Measurements from ENCODE around the gene NUDT19. TPM values are rescaled to one million over a fixed set of nuclear protein-coding genes. Genes with fewer than 3 reads are reported as not detected.

The NUDT19 gene
- total and polyA plus RNA-seq, 4 donors = 4.6 to 9.2 (median 6.6) TPM

DNA sequence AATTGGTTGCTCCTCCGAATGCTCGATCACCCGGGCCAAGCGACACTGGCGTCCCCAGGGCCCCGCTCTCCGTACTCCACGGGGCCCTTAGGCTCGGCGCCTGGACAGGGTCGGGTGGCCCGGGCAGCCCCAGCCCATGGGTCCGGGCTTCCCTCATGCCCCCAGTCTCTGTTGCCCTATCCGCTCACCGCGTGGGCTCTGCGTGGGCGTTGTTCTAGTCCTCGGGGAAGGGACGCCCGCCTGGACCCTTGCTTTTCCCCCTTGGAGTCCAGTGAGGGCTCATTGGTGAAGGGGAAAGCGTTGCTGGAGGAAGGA, 29.3 kb downstream of the NUDT19 start:
- Histone ChIP-seq H3K9ac (ENCODE audit: low read depth in 1 of 2, low read length in 2 of 2) (no peak overlapping the region), H3K36me3 (ENCODE audit: control insufficient read depth in 4 of 4, insufficient read depth in 3 of 4, low read depth in 1 of 4, low read length in 3 of 4) (no peaks in the 10 kb centered on the region)
- no peak for DNase-seq (ENCODE audit: low spot score)

DNA sequence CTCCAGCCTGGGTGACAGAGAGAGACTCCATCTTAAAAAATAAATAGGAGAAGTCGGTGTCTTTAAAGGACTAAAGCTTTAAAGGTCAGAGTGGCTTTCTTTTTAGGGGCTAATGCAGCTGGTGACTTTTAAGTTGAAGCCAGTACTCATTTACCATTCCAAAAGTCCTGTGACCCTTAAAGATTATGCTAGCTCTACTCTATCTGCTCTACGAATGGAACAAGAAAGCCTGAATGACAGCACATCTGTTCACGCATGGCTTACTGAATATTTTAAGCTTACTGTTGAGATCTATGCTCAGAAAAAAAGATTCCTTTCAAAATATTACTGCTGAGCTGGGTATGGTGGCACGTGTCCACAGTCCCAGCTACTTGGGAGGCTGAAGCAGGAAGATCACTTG, 44.3 kb downstream of the NUDT19 start:
- no peak overlapping the region for H3K9ac ChIP-seq (ENCODE audit: low read depth in 1 of 2, low read length in 2 of 2)
- H3K9me3 ChIP-seq (ENCODE audit: control insufficient read depth in 4 of 4, low read length in 3 of 4) = no peaks in the 10 kb centered on the region
- 86% methylated on average over 4 of the region's 4 CpGs for WGBS
- no peak for DNase-seq (ENCODE audit: low spot score)
- no peaks in the 10 kb centered on the region for H3K4me1 ChIP-seq (ENCODE audit: control insufficient read depth in 4 of 4, insufficient read depth in 4 of 4, low read length in 3 of 4)
- H3K27me3 ChIP-seq (ENCODE audit: control insufficient read depth in 4 of 4, insufficient read depth in 4 of 4, low read length in 3 of 4) = peaks cover 0 to 4% (median 0%) of the 10 kb centered on the region in 4 donors
- H3K27ac ChIP-seq (ENCODE audit: low read depth in 1 of 2, low read length in 2 of 2) = no peak overlapping the region
- TF ChIP-seq, protein P1, sequence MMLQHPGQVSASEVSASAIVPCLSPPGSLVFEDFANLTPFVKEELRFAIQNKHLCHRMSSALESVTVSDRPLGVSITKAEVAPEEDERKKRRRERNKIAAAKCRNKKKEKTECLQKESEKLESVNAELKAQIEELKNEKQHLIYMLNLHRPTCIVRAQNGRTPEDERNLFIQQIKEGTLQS (IDR thresholded peaks at IDR 0.05) = no peak
- TF ChIP-seq FOXA2 (IDR thresholded peaks at IDR 0.05) = no peak
- TF ChIP-seq HNF4A (conservative IDR thresholded peaks at IDR 0.05) = no peak
- TF ChIP-seq GABPA (IDR thresholded peaks at IDR 0.05 in 1 of 2, conservative IDR thresholded peaks at IDR 0.05 in 1 of 2) = no peak
- TF ChIP-seq, protein P2, sequence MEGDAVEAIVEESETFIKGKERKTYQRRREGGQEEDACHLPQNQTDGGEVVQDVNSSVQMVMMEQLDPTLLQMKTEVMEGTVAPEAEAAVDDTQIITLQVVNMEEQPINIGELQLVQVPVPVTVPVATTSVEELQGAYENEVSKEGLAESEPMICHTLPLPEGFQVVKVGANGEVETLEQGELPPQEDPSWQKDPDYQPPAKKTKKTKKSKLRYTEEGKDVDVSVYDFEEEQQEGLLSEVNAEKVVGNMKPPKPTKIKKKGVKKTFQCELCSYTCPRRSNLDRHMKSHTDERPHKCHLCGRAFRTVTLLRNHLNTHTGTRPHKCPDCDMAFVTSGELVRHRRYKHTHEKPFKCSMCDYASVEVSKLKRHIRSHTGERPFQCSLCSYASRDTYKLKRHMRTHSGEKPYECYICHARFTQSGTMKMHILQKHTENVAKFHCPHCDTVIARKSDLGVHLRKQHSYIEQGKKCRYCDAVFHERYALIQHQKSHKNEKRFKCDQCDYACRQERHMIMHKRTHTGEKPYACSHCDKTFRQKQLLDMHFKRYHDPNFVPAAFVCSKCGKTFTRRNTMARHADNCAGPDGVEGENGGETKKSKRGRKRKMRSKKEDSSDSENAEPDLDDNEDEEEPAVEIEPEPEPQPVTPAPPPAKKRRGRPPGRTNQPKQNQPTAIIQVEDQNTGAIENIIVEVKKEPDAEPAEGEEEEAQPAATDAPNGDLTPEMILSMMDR (IDR thresholded peaks at IDR 0.05; ENCODE audit: low read depth, low read length, missing input control) = no peak
- no peak for TF ChIP-seq EGR1 (IDR thresholded peaks at IDR 0.05; ENCODE audit: low read depth in 2 of 2)
- TF ChIP-seq NR2F2 (IDR thresholded peaks at IDR 0.05) = no peak
- TF ChIP-seq FOXA1 (IDR thresholded peaks at IDR 0.05) = no peak
- TF ChIP-seq TAF1 (conservative IDR thresholded peaks at IDR 0.05) = no peak
- TF ChIP-seq YY1 (IDR thresholded peaks at IDR 0.05) = no peak
- no peak for TF ChIP-seq JUND (IDR thresholded peaks at IDR 0.05)
- no peak for TF ChIP-seq RAD21 (IDR thresholded peaks at IDR 0.05)
- TF ChIP-seq HNF4G (IDR thresholded peaks at IDR 0.05) = no peak
- TF ChIP-seq, protein P3, sequence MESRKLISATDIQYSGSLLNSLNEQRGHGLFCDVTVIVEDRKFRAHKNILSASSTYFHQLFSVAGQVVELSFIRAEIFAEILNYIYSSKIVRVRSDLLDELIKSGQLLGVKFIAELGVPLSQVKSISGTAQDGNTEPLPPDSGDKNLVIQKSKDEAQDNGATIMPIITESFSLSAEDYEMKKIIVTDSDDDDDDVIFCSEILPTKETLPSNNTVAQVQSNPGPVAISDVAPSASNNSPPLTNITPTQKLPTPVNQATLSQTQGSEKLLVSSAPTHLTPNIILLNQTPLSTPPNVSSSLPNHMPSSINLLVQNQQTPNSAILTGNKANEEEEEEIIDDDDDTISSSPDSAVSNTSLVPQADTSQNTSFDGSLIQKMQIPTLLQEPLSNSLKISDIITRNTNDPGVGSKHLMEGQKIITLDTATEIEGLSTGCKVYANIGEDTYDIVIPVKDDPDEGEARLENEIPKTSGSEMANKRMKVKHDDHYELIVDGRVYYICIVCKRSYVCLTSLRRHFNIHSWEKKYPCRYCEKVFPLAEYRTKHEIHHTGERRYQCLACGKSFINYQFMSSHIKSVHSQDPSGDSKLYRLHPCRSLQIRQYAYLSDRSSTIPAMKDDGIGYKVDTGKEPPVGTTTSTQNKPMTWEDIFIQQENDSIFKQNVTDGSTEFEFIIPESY (IDR thresholded peaks at IDR 0.05) = no peak
- TF ChIP-seq SP1 (IDR thresholded peaks at IDR 0.05) = no peak
- TF ChIP-seq RXRA (IDR thresholded peaks at IDR 0.05) = no peak
- TF ChIP-seq, protein P4, sequence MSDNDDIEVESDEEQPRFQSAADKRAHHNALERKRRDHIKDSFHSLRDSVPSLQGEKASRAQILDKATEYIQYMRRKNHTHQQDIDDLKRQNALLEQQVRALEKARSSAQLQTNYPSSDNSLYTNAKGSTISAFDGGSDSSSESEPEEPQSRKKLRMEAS (IDR thresholded peaks at IDR 0.05) = no peak
- TF ChIP-seq, protein P5, sequence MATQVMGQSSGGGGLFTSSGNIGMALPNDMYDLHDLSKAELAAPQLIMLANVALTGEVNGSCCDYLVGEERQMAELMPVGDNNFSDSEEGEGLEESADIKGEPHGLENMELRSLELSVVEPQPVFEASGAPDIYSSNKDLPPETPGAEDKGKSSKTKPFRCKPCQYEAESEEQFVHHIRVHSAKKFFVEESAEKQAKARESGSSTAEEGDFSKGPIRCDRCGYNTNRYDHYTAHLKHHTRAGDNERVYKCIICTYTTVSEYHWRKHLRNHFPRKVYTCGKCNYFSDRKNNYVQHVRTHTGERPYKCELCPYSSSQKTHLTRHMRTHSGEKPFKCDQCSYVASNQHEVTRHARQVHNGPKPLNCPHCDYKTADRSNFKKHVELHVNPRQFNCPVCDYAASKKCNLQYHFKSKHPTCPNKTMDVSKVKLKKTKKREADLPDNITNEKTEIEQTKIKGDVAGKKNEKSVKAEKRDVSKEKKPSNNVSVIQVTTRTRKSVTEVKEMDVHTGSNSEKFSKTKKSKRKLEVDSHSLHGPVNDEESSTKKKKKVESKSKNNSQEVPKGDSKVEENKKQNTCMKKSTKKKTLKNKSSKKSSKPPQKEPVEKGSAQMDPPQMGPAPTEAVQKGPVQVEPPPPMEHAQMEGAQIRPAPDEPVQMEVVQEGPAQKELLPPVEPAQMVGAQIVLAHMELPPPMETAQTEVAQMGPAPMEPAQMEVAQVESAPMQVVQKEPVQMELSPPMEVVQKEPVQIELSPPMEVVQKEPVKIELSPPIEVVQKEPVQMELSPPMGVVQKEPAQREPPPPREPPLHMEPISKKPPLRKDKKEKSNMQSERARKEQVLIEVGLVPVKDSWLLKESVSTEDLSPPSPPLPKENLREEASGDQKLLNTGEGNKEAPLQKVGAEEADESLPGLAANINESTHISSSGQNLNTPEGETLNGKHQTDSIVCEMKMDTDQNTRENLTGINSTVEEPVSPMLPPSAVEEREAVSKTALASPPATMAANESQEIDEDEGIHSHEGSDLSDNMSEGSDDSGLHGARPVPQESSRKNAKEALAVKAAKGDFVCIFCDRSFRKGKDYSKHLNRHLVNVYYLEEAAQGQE (IDR thresholded peaks at IDR 0.05) = no peak
- H3K36me3 ChIP-seq (ENCODE audit: control insufficient read depth in 4 of 4, insufficient read depth in 3 of 4, low read depth in 1 of 4, low read length in 3 of 4) = no peaks in the 10 kb centered on the region
- no peak overlapping the region for H3K4me3 ChIP-seq (ENCODE audit: low read depth in 1 of 3, low read length in 3 of 3)

More for the DNA sequence above, 29.3 kb downstream of the NUDT19 start:
- no peak for TF ChIP-seq HNF4G (IDR thresholded peaks at IDR 0.05)
- TF ChIP-seq FOXA2 (IDR thresholded peaks at IDR 0.05) = no peak
- no peak for TF ChIP-seq YY1 (IDR thresholded peaks at IDR 0.05)
- no peak for TF ChIP-seq TAF1 (conservative IDR thresholded peaks at IDR 0.05)
- TF ChIP-seq, protein P4 (IDR thresholded peaks at IDR 0.05) = no peak
- TF ChIP-seq, protein P3 (IDR thresholded peaks at IDR 0.05) = no peak
- no peak for TF ChIP-seq RAD21 (IDR thresholded peaks at IDR 0.05)
- Histone ChIP-seq H3K4me1 (ENCODE audit: control insufficient read depth in 4 of 4, insufficient read depth in 4 of 4, low read length in 3 of 4) (no peaks in the 10 kb centered on the region), H3K27ac (ENCODE audit: low read depth in 1 of 2, low read length in 2 of 2) (no peak overlapping the region), H3K9me3 (ENCODE audit: control insufficient read depth in 4 of 4, low read length in 3 of 4) (no peaks in the 10 kb centered on the region), H3K4me3 (ENCODE audit: low read depth in 1 of 3, low read length in 3 of 3) (no peak overlapping the region), H3K27me3 (ENCODE audit: control insufficient read depth in 4 of 4, insufficient read depth in 4 of 4, low read length in 3 of 4) (no peaks in the 10 kb centered on the region)
- WGBS = 97% methylated on average over 22 of the region's 22 CpGs

Data from liver (tissue), 9 donors.